ENCODE measurements around the gene PRDM12. TPM values are rescaled to one million over a fixed set of nuclear protein-coding genes. Genes with fewer than 3 reads are reported as not detected.

Gene PRDM12
- total RNA-seq, 4 donors from 2014 or later, result 0.21 TPM; not detected in 3

DNA sequence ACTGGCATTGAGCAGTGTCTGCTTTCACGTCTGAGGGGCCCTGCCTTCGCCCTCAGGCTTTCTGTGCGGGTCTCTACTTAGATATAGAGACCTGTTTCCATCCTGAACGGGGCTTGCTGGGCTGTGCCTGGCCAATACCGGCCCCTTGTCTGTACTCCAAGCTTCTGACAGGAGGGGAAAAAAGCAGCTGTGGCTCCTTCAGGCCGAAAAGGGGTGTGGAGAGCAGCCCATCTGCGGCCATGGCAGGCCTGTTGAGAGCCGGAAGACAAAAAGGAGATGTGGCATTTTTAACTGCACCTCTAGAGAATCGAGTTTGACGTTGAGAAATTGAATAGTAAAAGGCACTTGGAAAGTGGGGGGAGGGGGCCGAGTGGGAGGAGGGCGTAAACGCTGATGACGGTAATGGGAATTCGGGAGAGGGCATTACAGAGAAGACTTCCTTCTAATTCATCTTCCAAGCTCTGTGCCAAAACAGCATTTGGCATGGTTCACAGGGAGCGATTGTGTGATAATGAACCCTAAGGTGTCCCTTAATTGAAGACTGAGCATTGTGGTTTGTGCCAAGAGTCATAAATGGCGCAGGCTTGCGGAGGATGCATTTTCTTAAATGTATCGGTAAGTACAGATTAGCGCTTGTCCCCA, 25.1 kb upstream of the PRDM12 start:
- TF ChIP-seq, protein P1, sequence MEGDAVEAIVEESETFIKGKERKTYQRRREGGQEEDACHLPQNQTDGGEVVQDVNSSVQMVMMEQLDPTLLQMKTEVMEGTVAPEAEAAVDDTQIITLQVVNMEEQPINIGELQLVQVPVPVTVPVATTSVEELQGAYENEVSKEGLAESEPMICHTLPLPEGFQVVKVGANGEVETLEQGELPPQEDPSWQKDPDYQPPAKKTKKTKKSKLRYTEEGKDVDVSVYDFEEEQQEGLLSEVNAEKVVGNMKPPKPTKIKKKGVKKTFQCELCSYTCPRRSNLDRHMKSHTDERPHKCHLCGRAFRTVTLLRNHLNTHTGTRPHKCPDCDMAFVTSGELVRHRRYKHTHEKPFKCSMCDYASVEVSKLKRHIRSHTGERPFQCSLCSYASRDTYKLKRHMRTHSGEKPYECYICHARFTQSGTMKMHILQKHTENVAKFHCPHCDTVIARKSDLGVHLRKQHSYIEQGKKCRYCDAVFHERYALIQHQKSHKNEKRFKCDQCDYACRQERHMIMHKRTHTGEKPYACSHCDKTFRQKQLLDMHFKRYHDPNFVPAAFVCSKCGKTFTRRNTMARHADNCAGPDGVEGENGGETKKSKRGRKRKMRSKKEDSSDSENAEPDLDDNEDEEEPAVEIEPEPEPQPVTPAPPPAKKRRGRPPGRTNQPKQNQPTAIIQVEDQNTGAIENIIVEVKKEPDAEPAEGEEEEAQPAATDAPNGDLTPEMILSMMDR (IDR thresholded peaks at IDR 0.05), result no peak
- no peak for TF ChIP-seq POLR2A (IDR thresholded peaks at IDR 0.05)
- intact Hi-C loops (cut with DNase I; ENCODE audit: low total_unique reads), result no loop called here
- no peak overlapping the region for H3K4me3 ChIP-seq (ENCODE audit: low read depth, poor library complexity, severe bottlenecking)
- 66 to 67% methylated on average over 20 of the region's 20 CpGs for WGBS, 2 donors
- DNase-seq (ENCODE audit: low spot score in 2 of 2), result no peak

DNA sequence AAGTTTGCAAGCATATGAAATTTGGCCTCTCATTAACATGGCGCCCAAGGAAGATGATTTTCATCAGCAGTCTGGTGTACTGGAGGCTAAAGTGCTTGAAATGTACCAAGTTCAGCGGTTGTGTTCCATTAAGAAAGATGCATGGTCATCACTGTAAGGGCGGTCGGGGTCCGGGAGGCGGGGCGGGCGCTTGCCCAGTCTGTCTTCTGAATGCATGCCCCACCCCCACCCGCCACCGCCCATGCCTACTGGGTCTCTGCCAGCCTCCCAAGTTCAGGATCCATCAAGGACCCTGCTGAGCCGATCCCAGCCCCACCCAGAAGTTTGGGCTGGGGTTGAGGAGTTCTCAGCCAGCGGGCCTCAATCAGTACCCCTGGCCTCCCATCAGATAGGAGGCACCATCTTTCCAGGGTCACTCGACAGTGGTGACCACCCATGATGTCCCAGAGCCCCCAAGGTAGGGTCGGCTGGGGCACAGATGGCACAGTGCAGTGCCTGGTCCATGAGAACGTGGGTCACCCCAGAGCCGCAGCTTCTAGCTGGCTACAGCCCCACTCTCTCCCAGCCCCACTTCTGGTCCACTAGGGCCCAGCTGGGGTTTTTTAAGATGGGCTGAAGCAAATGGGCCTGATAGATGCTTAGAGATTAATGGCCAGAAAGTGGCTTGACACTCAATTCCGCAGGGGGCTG, 24.4 kb upstream of the PRDM12 start:
- TF ChIP-seq POLR2A (IDR thresholded peaks at IDR 0.05), result no peak
- TF ChIP-seq, protein P1 (IDR thresholded peaks at IDR 0.05), result no peak
- no peak overlapping the region for H3K4me3 ChIP-seq (ENCODE audit: low read depth, poor library complexity, severe bottlenecking)
- intact Hi-C loops (cut with DNase I; ENCODE audit: low total_unique reads), result no loop called here
- DNase-seq (ENCODE audit: low spot score in 2 of 2), result no peak
- WGBS, 2 donors, result 91% methylated on average over 15 to 17 of the region's 17 CpGs

DNA sequence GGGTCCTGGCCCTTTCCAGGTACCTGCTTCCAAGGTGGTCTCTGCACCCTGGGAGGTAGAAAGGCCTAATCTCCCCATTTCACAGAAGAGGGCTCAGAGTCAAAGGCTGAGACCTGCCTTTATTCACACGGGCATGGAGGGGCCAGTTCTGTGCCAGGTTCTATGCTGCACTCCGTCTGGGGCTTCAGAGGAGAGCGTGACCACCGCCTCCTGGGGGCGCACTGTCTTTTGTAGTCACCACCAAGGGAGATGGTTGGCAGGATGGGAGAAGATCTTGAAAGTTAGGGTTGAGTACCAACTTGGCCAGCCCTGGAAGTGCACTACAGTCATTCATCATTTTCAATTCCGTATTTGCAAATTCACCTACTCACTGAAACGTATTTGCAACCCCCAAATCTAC, 23.7 kb upstream of the PRDM12 start:
- H3K4me3 ChIP-seq (ENCODE audit: low read depth, poor library complexity, severe bottlenecking), result no peak overlapping the region
- no peak for TF ChIP-seq POLR2A (IDR thresholded peaks at IDR 0.05)
- TF ChIP-seq, protein P1 (IDR thresholded peaks at IDR 0.05), result no peak
- intact Hi-C loops (cut with DNase I; ENCODE audit: low total_unique reads), result no loop called here
- DNase-seq (ENCODE audit: low spot score in 2 of 2), result no peak
- WGBS, 2 donors, result 80% methylated on average over 7 of the region's 7 CpGs

DNA sequence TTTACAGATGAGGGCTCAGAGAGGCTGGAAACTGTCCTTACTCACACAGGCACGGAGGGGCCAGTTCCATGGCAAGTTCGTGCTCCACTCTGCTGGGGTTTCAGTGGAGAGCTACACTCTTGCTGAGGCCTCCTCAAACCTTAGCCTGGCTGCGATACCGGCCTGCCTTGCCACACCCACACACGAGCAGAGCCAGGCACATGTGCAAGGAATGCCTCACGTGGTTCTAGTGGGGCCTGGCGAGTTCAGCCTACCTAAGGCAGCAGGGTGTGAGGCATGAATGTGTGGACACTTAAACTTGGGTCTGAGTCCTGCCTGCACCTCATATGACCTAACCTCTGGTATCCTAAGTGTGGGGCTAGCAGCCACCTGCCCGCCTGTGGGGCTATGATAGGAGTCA, 21.5 kb upstream of the PRDM12 start:
- WGBS, 2 donors, result 60 to 90% methylated on average over 5 to 8 of the region's 8 CpGs
- TF ChIP-seq, protein P1 (IDR thresholded peaks at IDR 0.05), result no peak
- TF ChIP-seq POLR2A (IDR thresholded peaks at IDR 0.05), result no peak
- intact Hi-C loops (cut with DNase I; ENCODE audit: low total_unique reads), result no loop called here
- DNase-seq (ENCODE audit: low spot score in 2 of 2), result no peak
- H3K4me3 ChIP-seq (ENCODE audit: low read depth, poor library complexity, severe bottlenecking), result no peak overlapping the region

DNA sequence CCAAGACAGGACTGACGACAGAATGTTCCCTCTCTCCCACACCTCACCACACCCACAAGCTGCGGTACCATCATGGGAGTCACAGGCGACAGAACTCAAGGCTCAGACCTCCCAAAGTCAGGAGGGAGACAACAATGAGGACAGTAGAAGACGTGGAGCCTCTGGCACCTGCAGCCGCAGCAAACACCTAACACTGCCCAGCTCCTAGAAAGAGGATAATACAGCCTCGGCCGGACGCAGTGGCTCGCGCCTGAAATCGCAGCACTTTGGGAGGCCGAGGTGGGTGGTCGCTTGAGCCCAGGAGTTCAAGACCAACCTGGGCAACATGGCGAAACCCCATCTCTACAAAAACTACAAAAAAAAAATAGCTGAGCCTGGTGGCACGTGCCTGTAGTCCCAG, 13.2 kb upstream of the PRDM12 start:
- intact Hi-C loops (cut with DNase I; ENCODE audit: low total_unique reads), result no loop called here
- no peak for TF ChIP-seq POLR2A (IDR thresholded peaks at IDR 0.05)
- TF ChIP-seq, protein P1 (IDR thresholded peaks at IDR 0.05), result no peak
- no peak overlapping the region for H3K4me3 ChIP-seq (ENCODE audit: low read depth, poor library complexity, severe bottlenecking)
- WGBS, 2 donors, result 79 to 82% methylated on average over 15 of the region's 15 CpGs
- no peak for DNase-seq (ENCODE audit: low spot score in 2 of 2)
